HG02885 (cell line): Measurements from ENCODE around the gene SF3B6.
"Not testable (repeated sequence)": the region's sequence is repeated elsewhere in the genome, so short reads cannot be mapped to it uniquely, and the experiment has no call there.

Experiments used
- ATAC-seq: cut with Tn5 transposase; IDR thresholded peaks from one replicate; pipeline ENCODE4 v1.9.1; 2021; ENCODE audit warnings: mild to moderate bottlenecking; ENCODE audit not compliant: unreplicated experiment, poor library complexity

Gene SF3B6

DNA sequence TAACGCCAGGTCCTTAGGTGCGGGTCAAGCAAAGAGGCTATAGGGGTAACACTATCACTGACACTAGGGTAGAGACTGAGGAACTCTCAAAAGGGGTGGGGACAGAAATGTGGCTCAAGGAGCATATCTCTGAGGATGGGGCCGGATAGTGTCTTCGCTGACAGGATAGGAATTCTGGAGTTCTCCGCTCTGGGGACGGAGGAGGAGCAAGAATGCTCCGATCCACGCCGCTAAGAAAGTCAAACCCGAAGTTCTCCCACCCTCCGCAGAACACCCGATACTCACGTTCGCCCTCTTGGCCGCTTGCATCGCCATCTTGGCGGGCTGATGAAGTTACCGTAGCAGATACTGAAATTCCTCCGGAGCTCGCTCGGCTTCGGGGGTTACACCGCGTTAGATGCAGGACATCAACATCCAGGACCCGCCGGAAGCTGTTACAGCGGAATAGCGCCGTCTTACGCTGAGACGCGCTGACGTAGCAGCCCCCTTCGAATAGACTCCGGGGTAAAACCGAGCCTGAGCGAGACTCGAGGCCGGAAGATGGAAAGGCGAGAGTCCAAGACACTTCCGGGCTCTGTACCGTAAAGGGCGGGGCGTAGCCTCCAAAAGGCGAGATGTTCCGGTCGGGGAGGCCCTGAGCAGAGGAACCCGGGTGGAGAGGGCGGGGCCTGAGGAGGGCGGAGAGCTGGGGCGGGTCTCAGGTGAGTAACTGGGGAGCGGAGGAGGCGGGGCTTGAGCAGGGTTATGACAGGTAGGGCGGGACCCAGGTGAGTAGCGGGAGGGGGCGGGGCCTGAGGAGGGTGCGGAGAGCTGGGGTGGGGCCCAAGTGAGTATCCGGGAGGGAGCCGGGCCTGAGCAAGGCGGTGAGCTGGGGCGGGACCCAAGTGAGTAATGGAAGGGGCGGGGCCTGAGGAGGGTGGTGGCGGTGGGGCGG lies at the start of gene SF3B6:
Gene SF3B6 (minus strand): TSS at position 412 of the 934 bp plus-strand sequence. CDS start 97 bp downstream, at position 315.
- ATAC-seq, result peak; percentile 92

GRCh38 chr2:24123922-24124580 lies 47.9 kb upstream of the SF3B6 start:
- ATAC-seq, result peak; percentile 9

GRCh38 chr2:24123195-24123921 lies 47.2 kb upstream of the SF3B6 start, which contains the start of the genes FAM228B and PFN4:
Gene FAM228B (plus strand): TSS chr2:24123469. CDS start chr2:24124362, 893 bp downstream.
Gene PFN4 (minus strand): TSS chr2:24123334. CDS start chr2:24122535, 799 bp downstream.
- peak; percentile 90 for ATAC-seq

DNA sequence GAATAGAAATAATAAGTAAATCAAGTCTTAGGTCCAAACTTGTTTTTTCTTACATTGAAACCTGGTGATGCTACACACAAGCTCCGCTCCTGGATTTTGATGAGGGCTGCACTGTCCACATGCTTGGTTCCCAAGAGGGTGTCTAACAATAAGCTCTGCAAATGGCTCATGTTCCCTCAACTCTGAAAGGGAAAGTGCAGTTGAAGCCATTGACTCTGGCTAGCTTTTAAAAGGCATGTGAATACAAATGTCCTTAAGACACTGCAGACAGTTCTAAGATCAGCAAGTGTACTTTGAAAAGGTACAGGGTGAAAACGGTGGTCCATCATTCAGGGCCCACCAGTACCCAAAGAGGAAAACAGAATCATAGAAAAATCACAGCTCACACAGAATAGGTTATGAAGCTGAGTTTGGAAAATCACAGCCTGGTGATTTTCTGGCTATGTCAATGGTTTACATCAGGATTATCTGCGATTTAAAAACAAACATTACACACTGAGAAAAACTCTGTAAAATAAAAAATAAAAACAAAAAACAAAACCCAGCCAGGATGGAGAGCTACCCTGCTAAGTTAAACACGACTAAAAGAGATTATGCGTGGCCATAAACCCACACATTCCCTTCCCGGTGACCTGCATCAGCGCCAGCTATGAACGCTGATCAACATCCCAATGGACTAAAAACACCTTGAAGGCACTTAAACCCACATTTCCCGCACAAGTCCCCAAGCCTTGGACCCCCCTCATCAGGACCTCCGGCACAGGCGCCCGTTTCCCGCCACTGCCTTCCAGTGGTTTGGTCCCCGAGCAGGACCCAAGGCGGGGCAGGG lies 46.5 kb upstream of the SF3B6 start:
- ATAC-seq, result no peak

DNA sequence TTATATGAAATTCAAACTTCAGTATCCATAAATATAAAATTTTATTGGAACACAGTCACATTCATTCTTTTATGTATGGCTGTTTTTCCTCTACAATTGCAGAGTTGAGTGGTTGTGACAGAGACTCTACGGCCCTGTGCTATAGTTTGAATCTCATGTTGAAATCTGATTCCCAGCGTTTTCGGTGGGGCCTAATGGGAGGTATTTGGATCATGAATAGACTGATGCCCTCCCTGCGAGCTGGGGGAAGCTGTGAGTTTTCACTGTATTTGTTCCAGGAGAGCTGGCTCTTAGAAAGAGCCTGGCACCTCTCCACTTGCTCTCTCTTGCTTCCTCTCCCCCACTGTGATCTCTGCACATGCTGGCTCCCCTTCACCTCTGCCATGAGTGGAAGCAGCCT lies 45.3 kb upstream of the SF3B6 start:
- no peak for ATAC-seq

DNA sequence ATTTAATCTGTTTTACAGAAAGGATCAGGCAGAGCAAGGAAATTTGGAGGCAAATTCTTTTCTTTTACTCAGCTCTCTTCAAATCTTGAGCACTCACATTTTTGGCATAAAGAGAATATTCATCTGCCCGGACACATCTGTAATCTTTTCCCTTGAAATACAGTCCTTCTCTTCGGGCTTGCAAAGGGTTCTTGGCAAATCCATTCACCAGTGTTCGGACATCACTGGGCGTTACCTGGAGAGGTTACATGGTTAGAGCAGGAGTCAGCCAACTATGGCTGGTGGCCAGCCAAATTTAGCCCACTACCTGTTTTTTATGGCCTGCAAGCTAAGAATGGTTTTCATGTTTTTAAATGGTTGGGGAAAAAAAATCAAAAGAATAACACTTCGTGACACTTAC lies 44.9 kb upstream of the SF3B6 start:
- no peak for ATAC-seq

DNA sequence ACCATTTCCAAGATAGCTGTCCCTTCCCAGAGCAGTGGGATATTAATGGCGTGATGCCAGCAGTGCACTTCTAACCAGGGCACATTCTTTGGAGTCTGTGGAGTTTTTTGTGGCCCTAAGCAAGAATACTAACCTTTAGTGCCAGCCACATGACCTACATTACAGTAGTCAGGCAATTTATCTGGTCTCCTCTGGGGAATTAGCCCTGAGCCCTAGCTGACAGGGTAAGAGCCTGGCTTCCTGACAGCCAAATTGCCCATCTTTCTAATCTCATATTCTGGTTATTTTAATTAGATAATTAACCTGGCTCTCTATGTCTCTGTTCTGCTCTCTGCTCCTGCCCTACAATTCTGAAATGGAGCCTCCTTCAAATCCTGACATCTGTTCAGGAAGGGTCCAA lies 41.8 kb upstream of the SF3B6 start:
- ATAC-seq, result no peak

DNA sequence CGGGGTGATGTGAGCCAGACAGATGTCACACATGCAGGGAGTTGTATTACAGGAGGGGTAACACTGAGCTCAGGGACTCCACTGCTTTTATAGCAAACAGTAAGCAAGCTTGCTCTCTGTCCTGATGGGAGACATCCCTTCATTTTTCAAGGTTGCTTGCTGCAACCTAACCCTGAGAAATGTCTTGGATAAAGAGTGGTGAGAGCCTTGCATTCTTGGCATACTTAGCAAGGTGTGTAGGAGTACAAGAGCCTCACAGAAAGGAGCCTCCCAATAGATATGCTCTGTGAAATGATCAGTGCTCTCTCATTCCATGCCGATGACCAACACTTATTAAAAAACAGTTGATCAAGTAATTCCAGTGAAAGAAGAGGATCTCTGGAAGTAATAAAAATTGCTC lies 38.9 kb upstream of the SF3B6 start:
- ATAC-seq, result no peak

DNA sequence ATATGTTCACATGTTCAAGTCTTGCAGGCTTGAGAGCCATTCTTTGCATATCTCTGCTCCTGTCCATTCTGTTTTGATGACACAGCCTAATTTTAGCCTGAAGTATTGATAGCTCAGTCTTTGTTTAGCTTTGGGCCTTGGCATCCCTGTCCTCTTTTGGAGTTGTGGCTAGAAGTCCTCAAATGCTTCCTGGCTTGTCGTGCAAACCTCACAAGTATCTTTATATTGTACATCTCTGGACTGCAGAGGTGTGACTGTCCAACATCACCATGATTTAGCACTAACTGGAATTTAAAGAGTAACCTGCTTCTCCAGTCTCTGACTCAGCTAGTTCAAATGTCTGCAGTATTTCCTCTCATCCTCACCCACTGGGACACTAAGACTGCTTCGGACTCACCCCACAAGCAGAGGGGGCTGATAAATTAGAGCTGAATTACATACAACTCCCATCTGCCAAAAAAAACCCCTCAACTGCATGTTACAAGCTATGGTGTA lies 35.3 kb upstream of the SF3B6 start:
- no peak for ATAC-seq

- ATAC-seq, result no peak
These were observed 34.7 kb upstream of the SF3B6 start for GRCh38 chr2:24110660-24111303.

DNA sequence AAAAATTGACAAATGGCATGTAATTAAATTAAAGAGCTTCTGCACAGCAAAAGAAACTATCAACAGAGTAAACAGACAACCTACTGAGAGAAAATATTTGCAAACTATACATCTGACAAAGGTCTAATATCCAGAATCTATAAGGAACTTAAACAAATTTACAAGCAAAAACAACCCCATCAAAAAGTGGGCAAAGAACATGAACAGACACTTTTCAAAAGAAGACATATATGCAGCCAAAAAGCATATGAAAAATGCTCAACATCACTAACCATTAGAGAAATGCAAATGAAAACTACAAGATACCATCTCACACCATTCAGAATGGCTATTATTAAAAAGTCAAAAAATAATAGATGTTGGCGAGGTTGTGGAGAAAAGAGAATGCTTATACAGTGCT lies 33.3 kb upstream of the SF3B6 start:
- not testable (repeated sequence) for ATAC-seq

- no peak for ATAC-seq
These were observed 31.2 kb upstream of the SF3B6 start for GRCh38 chr2:24107336-24107735.

DNA sequence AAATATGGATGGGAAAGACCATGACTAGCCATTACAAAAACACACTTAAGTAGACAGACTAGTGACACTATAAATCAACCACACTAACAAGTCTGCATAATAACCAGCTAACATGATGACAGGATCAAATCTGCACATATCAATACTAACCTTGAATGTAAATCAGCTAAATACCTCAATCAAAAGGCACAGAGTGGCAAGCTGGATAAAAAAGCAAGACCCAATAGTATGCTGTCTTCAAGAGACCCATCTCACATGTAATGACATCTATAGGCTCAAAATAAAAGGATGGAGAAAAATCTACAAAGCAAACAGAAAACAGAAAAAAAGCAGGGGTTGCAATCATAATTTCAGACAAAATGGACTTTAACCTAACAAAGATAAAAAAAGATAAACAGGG lies 30.7 kb upstream of the SF3B6 start:
- no peak for ATAC-seq

GRCh38 chr2:24105816-24106215 lies 29.7 kb upstream of the SF3B6 start:
- no peak for ATAC-seq

DNA sequence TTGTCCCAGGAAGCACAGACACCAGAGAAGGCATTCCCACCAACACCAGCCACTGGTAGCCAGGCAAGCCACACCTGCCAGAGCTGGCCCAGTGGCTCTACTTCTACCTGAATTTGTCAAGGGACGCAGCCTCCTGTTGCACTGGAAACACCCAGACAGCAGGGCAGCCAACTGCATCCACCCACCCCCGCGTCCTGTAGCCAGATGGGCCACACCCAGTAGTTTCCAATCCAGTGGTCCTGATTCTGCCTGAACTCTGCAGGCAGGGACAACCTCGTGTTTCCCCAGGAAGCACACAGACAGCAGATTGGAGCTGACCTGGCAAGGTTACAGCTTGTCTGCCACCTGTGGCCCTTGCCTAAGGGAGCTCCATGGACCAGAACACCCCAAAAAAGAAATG lies 28.8 kb upstream of the SF3B6 start:
- ATAC-seq, result no peak

DNA sequence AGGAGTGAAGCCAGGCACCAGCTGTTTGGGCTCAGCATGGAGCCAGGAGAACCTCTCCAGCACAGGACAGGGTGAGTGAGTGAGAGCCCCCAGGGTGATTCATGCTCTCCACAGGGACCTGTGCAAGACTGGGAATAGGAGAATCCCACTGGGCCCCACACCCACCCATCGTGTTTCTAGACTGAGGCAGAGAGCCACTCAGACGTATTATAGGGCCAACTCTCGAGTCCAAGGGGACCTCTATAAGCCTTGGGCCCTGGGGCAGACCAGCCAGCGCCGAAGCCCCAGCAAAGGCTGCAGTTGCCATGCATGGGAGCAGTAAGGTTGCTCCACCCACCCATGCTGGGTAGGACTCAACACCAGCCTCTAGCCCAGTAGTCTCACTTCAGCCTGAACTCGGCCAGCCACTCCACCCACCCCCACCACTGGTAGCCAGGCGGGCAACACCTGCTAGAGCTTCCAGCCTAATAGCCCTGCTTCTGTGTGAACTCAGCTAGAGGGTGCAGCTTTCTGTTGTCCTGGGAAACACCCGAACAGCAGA lies 28.1 kb upstream of the SF3B6 start:
- ATAC-seq, result no peak

DNA sequence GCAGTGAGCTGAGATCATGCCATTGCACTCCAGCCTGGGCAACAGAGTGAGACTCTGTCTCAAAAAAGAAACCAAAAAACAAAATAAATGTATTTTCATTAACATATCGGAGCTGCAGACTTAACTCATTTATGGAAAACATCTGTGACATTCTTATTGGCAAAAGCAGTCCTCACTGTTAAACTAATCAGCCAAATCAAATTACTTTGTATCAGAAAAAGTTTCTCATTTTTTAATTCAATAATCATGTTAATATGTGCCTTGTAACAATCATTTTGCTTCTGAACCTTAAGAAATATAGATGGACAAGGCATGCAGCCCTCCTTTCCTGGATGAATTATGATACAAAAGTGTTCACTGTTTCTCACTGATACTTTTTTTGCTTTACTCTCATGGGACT lies 26.6 kb upstream of the SF3B6 start:
- ATAC-seq, result no peak

- no peak for ATAC-seq
These were observed 25.9 kb upstream of the SF3B6 start for GRCh38 chr2:24101992-24102391.

GRCh38 chr2:24100732-24101131 lies 24.6 kb upstream of the SF3B6 start:
- ATAC-seq, result not testable (repeated sequence)
